IMR-90 (cell line): Measurements from ENCODE around the gene RSRC1.

Experiments
- TF ChIP-seq, protein P1 (sequence below): conservative IDR thresholded peaks from 2 replicates; pipeline ENCODE4 v1.5.1; 2012; ENCODE audit warnings: mild to moderate bottlenecking, low read depth, low read length, improper control_type of control experiment
- TF ChIP-seq, protein P2 (sequence below): fragments of 150-350 bp; IDR thresholded peaks from 2 replicates; pipeline ENCODE4 v1.6.1; 2017; ENCODE audit warnings: mild to moderate bottlenecking, antibody characterized with exemption, low read length, low read depth

DNA sequence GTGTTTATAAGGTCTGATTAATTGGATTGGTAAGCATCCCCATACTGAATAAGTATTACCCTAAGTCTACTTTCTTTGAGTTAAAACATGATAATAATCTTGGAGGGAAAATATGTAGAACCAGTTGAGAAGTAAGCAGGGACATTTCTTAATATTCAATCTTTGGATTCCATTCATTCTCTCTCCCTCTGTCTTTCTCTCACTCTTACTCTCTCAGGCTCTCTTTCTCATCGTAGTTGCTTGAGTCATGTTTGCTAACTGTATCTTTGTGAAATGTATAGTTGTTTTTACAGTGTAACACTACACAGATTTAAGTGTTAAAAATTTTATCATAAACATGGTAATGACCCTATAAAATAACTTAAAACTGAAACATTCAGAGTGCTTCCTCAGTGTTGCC lies 163.8 kb downstream of the RSRC1 start:
- TF ChIP-seq, protein P1, sequence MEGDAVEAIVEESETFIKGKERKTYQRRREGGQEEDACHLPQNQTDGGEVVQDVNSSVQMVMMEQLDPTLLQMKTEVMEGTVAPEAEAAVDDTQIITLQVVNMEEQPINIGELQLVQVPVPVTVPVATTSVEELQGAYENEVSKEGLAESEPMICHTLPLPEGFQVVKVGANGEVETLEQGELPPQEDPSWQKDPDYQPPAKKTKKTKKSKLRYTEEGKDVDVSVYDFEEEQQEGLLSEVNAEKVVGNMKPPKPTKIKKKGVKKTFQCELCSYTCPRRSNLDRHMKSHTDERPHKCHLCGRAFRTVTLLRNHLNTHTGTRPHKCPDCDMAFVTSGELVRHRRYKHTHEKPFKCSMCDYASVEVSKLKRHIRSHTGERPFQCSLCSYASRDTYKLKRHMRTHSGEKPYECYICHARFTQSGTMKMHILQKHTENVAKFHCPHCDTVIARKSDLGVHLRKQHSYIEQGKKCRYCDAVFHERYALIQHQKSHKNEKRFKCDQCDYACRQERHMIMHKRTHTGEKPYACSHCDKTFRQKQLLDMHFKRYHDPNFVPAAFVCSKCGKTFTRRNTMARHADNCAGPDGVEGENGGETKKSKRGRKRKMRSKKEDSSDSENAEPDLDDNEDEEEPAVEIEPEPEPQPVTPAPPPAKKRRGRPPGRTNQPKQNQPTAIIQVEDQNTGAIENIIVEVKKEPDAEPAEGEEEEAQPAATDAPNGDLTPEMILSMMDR, result no peak
- TF ChIP-seq, protein P2, sequence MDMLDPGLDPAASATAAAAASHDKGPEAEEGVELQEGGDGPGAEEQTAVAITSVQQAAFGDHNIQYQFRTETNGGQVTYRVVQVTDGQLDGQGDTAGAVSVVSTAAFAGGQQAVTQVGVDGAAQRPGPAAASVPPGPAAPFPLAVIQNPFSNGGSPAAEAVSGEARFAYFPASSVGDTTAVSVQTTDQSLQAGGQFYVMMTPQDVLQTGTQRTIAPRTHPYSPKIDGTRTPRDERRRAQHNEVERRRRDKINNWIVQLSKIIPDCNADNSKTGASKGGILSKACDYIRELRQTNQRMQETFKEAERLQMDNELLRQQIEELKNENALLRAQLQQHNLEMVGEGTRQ, result no peak
